M059J (cell line): Measurements from ENCODE around the gene EIPR1. TPM values are rescaled to one million over a fixed set of nuclear protein-coding genes. Genes with fewer than 3 reads are reported as not detected.

Experiments used
- DNase-seq: peaks from one replicate; pipeline ENCODE4 v3.0.0-alpha.2; 2012; ENCODE audit warnings: low read depth
- total RNA-seq: library from RNA; depleted of rRNA; stranded (reverse); fragments of >200 nt; shearing (Covaris generic); gene quantifications from 2 replicates; pipeline ENCODE4 v1.2.3, GENCODE V29; 2014; rRNA removed

EIPR1 gene
- total RNA-seq, 1 experiment from 2014 or later, result 61.2 TPM

DNA sequence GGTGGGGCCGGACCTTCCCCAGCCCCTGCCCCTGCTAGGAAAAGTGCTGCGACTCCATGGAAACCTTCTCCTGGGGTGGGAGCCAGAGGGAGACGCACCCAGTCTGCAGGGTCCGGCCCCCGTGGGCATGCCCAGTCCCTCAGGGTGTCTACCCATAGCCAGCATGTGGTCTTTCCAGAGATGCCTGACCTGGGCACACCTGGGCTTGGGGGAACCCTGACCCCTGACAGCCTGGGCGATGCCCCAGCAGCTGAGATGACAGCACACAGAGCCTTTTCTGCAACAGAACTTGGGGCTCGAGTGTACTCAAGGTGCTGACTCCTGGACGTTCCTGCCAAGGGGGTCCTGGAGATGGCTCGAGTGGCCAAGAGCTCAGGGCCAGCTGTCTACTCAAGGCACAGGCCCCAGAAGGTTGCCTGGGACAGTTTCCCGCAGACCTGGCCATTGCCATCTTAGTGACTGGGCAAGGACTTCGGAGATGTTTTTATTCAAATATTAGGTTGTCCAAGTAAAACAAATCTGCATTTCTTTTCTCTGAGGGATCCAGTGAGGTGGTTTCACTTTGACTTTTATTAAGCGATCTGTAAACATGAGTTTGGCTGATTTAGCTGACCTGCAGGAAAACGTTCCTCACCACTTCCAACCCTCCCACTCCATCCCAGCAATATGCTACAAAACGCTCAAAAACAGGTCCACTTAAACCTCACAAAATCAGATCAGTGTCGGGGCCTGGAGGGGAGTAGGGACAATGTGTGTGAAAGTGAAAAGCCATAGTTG, 228.0 kb downstream of the EIPR1 start:
- DNase-seq, result no peak

- DNase-seq, result no peak
These were observed 228.9 kb downstream of the EIPR1 start for GRCh38 chr2:3148716-3149115.

GRCh38 chr2:3147651-3148530, 229.7 kb downstream of the EIPR1 start:
- DNase-seq, result no peak

- no peak for DNase-seq
These were observed 230.6 kb downstream of the EIPR1 start for GRCh38 chr2:3146772-3147650.

DNA sequence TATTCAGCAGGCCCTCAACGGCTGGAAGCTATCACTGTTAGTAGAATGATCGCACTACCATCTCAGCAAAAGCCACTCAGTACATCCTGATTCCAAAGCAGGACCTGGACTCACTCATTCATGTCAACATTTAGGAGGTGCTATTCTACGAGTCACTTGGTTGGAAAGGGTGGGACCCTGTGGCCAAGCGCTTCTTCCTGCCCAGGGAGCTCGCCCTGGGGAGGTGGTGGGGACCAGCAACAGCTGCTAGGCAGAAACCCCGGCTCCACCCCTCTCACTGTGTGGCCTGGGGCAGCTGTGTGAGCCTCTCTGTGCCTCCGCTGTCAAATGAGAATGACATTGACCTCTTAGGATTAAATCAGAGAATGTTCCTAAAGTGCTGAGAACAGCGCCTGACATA, 231.4 kb downstream of the EIPR1 start:
- no peak for DNase-seq

- DNase-seq, result no peak
These were observed 232.1 kb downstream of the EIPR1 start for GRCh38 chr2:3145471-3146021.

DNA sequence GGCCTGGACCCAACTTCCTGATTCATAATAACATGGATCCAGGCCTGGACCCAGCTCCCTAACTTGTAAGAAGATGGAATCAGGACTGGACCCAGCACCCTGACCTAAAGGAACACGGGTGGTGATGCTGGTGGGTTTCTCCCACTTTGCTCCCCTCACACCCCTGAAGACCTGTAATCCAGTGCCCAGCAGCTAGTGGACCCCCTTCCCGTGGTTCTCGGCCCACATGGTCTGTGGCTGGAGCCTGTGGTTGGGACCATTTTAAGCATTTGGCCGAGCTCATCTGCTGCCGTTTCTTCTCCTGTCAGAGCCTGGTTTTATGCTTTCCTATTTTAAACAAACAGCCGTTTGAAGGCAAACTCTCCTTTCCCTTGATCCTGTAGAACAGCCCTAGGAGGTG, 232.8 kb downstream of the EIPR1 start:
- no peak for DNase-seq

GRCh38 chr2:3143602-3144001, 234.0 kb downstream of the EIPR1 start:
- DNase-seq, result no peak

- no peak for DNase-seq
These were observed 234.6 kb downstream of the EIPR1 start for GRCh38 chr2:3142961-3143571.

- no peak for DNase-seq
These were observed 235.4 kb downstream of the EIPR1 start for GRCh38 chr2:3142210-3142609.

- DNase-seq, result no peak
These were observed 235.9 kb downstream of the EIPR1 start for GRCh38 chr2:3141696-3142095.

GRCh38 chr2:3139906-3140305, 237.7 kb downstream of the EIPR1 start:
- no peak for DNase-seq

Other genes with a start within 250 kb of the EIPR1 start
- 62.0 and 114 TPM in 2 replicates for gene TRAPPC12, start 1.9 kb upstream of the EIPR1 start, total RNA-seq
- 66.9 and 83.1 TPM in 2 replicates for gene ADI1, start 141.7 kb upstream of the EIPR1 start, total RNA-seq
- 17.6 and 27.7 TPM in 2 replicates for gene RNASEH1, start 180.5 kb upstream of the EIPR1 start, total RNA-seq
- 1,245 and 2,001 TPM in 2 replicates for gene RPS7, start 197.4 kb upstream of the EIPR1 start, total RNA-seq
- 0.10 TPM in 1 of 2 replicates, not detected in the other for gene COLEC11, start 217.3 kb upstream of the EIPR1 start, total RNA-seq